GM08714 (cell line): ENCODE data around the gene MPRIP.
"Not testable (repeated sequence)": the region's sequence is repeated elsewhere in the genome, so short reads cannot be mapped to it uniquely, and the experiment has no call there.

Source experiments
- H3K4me3 ChIP-seq: fragments of 200-500 bp; sonication (Bioruptor generic); 2 replicates; pipeline ENCODE4 v1.5.1; 2014; ENCODE audit warnings: mild to moderate bottlenecking, low read length, inconsistent platforms
- ZNF274 ChIP-seq: IDR thresholded peaks from 2 replicates; pipeline ENCODE4 v1.6.1; 2012; ENCODE audit warnings: mild to moderate bottlenecking, low read depth, low read length

MPRIP gene

GRCh38 chr17:17128476-17129075 is 86.3 kb downstream of the MPRIP start:
- TF ChIP-seq ZNF274: no peak
- no peak overlapping the region for H3K4me3 ChIP-seq

GRCh38 chr17:17129466-17129865 is 87.2 kb downstream of the MPRIP start:
- H3K4me3 ChIP-seq: no peak overlapping the region
- TF ChIP-seq ZNF274: no peak

GRCh38 chr17:17130077-17130844 is 88.0 kb downstream of the MPRIP start:
- H3K4me3 ChIP-seq: no peak overlapping the region
- no peak for TF ChIP-seq ZNF274

- no peak overlapping the region for H3K4me3 ChIP-seq
- TF ChIP-seq ZNF274: no peak
Measured at GRCh38 chr17:17131839-17132238, 89.6 kb downstream of the MPRIP start.

- H3K4me3 ChIP-seq: no peak overlapping the region
- no peak for TF ChIP-seq ZNF274
Measured at GRCh38 chr17:17132746-17133145, 90.5 kb downstream of the MPRIP start.

- H3K4me3 ChIP-seq: no peak overlapping the region
- no peak for TF ChIP-seq ZNF274
Measured at GRCh38 chr17:17134051-17134956, 92.0 kb downstream of the MPRIP start.

- TF ChIP-seq ZNF274: no peak
- no peak overlapping the region for H3K4me3 ChIP-seq
Measured at GRCh38 chr17:17134957-17135333, 92.7 kb downstream of the MPRIP start.

- H3K4me3 ChIP-seq: not testable (repeated sequence)
Measured at GRCh38 chr17:17136221-17136620, 94.0 kb downstream of the MPRIP start.

- no peak for TF ChIP-seq ZNF274
Measured at GRCh38 chr17:17137731-17138585, 95.7 kb downstream of the MPRIP start.

GRCh38 chr17:17139972-17140589 is 97.8 kb downstream of the MPRIP start:
- TF ChIP-seq ZNF274: no peak
- no peak overlapping the region for H3K4me3 ChIP-seq

More at GRCh38 chr17:17137731-17138585, 95.7 kb downstream of the MPRIP start:
- no peak overlapping the region for H3K4me3 ChIP-seq

- TF ChIP-seq ZNF274: no peak
- no peak overlapping the region for H3K4me3 ChIP-seq
Measured at GRCh38 chr17:17140590-17140980, 98.3 kb downstream of the MPRIP start.

GRCh38 chr17:17141279-17141678 is 99.0 kb downstream of the MPRIP start:
- no peak for TF ChIP-seq ZNF274
- no peak overlapping the region for H3K4me3 ChIP-seq

GRCh38 chr17:17141860-17142552 is 99.7 kb downstream of the MPRIP start:
- no peak overlapping the region for H3K4me3 ChIP-seq
- TF ChIP-seq ZNF274: no peak
